ENCODE data around the gene LYZL2.
"Not testable (repeated sequence)": the region's sequence is repeated elsewhere in the genome, so short reads cannot be mapped to it uniquely, and the experiment has no call there.

Gene LYZL2

DNA sequence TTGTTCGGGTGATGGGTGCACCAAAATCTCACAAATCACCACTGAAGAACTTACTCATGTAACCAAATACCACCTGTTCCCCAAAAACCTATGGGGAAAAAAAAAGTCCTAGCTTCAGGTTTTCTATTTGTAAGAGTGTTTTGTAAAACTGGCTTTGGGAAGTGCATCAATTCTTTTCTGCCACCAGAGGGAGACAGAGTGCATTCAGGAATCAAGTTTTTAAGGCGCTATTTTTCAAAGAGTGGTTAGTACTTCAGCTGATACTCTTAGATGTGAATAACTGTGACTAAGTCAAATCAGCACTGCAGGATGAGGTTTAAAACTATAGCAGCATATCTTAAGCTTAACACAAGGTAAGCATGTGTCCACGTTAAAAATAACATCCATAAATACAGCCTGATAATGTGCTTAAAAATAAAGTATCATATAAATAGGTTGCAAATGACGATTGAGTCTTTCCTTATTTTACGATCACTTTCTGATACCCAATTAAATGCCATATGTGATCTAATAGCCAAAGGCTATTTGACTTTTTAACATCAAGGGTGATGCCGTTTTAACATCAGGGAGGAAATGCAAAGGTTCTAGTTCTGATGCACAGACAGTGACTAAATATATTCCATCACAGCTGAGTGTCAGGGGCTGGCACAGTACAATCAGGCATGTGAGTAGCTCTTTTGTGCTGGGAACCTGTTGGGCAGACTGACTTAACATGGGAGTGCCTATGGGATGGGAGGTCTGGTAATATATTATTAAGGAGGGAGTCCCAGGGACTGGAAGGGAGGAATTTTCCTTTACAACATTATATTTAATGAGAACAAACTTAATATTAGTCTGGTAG lies 10.6 kb upstream of the LYZL2 start:
- peak; percentile 36 for DNase-seq (ENCODE audit: extremely low read depth, low read depth)
- TF ChIP-seq, protein P1, sequence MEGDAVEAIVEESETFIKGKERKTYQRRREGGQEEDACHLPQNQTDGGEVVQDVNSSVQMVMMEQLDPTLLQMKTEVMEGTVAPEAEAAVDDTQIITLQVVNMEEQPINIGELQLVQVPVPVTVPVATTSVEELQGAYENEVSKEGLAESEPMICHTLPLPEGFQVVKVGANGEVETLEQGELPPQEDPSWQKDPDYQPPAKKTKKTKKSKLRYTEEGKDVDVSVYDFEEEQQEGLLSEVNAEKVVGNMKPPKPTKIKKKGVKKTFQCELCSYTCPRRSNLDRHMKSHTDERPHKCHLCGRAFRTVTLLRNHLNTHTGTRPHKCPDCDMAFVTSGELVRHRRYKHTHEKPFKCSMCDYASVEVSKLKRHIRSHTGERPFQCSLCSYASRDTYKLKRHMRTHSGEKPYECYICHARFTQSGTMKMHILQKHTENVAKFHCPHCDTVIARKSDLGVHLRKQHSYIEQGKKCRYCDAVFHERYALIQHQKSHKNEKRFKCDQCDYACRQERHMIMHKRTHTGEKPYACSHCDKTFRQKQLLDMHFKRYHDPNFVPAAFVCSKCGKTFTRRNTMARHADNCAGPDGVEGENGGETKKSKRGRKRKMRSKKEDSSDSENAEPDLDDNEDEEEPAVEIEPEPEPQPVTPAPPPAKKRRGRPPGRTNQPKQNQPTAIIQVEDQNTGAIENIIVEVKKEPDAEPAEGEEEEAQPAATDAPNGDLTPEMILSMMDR (IDR thresholded peaks at IDR 0.05; ENCODE audit: low read depth, low read length) = peak; percentile 82

GRCh38 chr10:30637881-30638467 lies 8.4 kb upstream of the LYZL2 start:
- TF ChIP-seq, protein P1 (IDR thresholded peaks at IDR 0.05; ENCODE audit: low read depth, low read length) = no peak
- DNase-seq (ENCODE audit: extremely low read depth, low read depth) = peak; percentile 29

DNA sequence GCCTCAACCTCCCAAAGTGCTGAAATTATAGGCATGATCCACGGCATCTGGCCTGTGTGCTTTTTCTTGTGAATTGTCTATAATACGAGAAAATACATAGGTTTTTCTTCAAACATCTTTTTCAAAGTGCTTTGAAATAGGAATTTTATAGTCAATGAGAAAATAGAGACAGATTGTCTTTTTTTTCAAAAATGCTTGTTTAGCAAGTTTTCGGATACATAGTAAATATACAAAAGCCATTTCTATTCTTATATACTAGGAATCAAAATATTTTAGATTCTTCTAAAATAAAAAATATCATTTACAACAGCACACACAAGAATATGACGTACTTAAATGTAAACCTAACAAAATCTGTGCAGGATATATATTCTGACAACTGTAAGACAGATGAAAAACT lies 1.6 kb upstream of the LYZL2 start:
- TF ChIP-seq, protein P1 (IDR thresholded peaks at IDR 0.05; ENCODE audit: low read depth, low read length) = no peak
- no peak for DNase-seq (ENCODE audit: extremely low read depth, low read depth)

- no peak for DNase-seq (ENCODE audit: extremely low read depth, low read depth)
- TF ChIP-seq, protein P1 (IDR thresholded peaks at IDR 0.05; ENCODE audit: low read depth, low read length) = no peak
These were observed 1.0 kb upstream of the LYZL2 start for GRCh38 chr10:30630571-30630970.

GRCh38 chr10:30628576-30628975 lies 977 bp downstream of the LYZL2 start:
- not testable (repeated sequence) for DNase-seq (ENCODE audit: extremely low read depth, low read depth)

DNA sequence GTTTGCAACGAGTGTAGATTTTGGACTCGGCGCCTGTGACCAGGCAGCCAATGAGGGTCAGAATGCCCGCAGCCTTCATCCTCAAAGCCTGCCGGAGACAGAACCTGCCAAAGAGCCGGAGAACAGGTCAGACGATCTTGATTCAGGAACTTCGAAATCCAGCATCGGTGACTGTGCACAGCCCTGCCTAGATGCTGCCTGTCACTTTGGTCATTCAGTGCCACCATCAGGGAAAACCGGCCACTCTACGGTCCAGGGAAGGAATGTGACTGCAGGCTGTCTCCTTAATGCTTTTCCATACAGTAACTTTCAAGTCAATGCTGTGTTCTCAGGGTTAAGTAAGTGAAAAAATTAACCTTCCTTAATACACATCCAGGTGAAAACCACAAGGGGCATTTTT lies 2.7 kb downstream of the LYZL2 start:
- DNase-seq (ENCODE audit: extremely low read depth, low read depth) = not testable (repeated sequence)

GRCh38 chr10:30626196-30626595 lies 3.4 kb downstream of the LYZL2 start:
- not testable (repeated sequence) for DNase-seq (ENCODE audit: extremely low read depth, low read depth)

DNA sequence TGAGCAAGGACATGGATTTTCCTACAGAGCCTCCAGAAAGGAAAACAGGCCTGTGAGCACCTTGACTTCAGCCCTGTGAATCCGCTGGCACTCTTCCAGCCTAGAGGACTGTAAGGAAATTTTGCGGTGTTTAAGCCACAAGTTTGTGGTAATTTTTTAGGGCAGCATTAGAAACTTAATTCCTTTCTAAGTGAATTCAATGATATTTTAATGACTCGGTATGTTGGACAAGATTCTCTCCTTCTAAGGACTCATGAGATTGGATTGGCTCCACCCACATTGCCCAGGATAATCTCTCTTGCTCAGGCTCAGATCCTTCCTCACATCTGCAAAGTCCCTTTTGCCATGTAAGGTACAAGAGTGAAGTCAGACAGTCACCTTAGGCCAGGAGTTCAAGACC lies 4.5 kb downstream of the LYZL2 start:
- TF ChIP-seq, protein P1 (IDR thresholded peaks at IDR 0.05; ENCODE audit: low read depth, low read length) = no peak
- no peak for DNase-seq (ENCODE audit: extremely low read depth, low read depth)

DNA sequence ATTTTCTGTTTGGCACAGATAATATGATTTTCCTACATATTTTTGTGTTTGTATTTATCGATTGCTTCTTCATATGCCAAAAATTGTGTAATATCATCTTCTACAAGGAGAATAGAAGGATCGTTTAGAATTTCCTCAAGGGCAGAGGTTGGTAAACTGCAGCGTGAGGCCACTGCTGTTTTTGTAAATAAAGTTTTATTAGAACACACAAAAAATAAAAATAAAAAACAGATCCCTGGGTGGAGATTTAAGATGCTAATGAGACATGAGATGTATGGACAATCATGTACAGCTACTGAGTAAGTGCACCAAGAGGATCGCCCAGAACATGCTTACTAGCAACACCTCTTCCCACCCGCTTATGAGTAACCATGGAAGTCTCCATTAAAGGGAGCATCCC lies 9.6 kb downstream of the LYZL2 start:
- no peak for DNase-seq (ENCODE audit: extremely low read depth, low read depth)
- TF ChIP-seq, protein P1 (IDR thresholded peaks at IDR 0.05; ENCODE audit: low read depth, low read length) = no peak
